Measurements from ENCODE around the gene CIITA. TPM values are rescaled to one million over a fixed set of nuclear protein-coding genes. Genes with fewer than 3 reads are reported as not detected.

CIITA gene
- total and polyA plus RNA-seq, 9 of the 15 experiments (the other 6 are each of a cell fraction or from before 2014, with no cell fraction given): 0.01 to 0.20 (median 0.11) TPM; not detected in 4

- TF ChIP-seq VEZF1 (CRISPR knock-in tag; IDR thresholded peaks at IDR 0.05) (no peak), FOSL1 (tag; conservative IDR thresholded peaks at IDR 0.05) (no peak), JUNB (CRISPR knock-in tag; conservative IDR thresholded peaks at IDR 0.05) (no peak), MLX (CRISPR knock-in tag; conservative IDR thresholded peaks at IDR 0.05) (no peak), ILK (tag; IDR thresholded peaks at IDR 0.05; ENCODE audit: borderline replicate concordance, low read depth) (no peak), FOXP4 (CRISPR knock-in tag; IDR thresholded peaks at IDR 0.05; ENCODE audit: borderline replicate concordance) (no peak), GTF2E2 (tag; IDR thresholded peaks at IDR 0.05) (no peak)
Measured at GRCh38 chr16:10954903-10955302, 77.9 kb downstream of the CIITA start (continued).
